Measurements from ENCODE around the gene ASCC2.
"Not testable (repeated sequence)": the region's sequence is repeated elsewhere in the genome, so short reads cannot be mapped to it uniquely, and the experiment has no call there.

Gene ASCC2

DNA sequence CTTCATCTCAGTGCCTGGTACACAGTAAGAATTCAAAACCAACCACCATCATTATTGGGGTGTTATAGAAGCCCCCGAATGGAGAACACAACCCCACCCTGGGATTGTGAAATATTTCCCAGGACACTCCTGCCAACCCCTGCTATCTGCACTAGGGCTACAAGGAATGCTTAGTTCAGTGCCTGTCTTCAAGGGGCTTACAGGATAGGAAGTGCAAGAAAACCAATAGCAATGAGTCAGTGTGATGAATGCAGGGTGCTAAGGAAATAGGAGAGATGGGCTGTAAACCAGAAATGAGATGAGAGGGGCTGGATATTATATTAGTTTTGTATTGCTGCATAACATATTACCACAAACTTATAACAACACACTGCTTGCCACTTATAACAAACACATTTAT is 965 bp upstream of the ASCC2 start:
- no peak for TF ChIP-seq ZNF274 (IDR thresholded peaks at IDR 0.05; ENCODE audit: low read depth, low read length)
- no peak overlapping the region for H3K4me3 ChIP-seq (ENCODE audit: low read length)

DNA sequence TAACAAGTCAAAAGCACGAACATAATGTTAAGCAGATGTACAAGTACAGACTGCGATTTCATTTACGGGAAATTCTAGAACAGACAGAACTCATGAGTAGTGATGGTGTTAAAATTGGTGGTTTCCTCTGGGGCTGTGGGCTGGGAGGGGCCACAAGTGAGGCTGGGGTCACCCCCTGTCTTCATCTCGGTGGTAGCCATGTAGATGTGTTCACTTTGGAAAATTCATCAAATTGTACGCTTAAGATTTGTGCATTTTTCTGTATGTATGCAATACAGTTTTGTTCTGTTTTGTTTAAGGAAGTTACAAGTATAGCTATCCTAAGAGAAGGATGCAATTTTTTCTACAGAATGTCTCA is 504 bp upstream of the ASCC2 start:
- peak overlapping the region; percentile 65 for H3K4me3 ChIP-seq (ENCODE audit: low read length)
- TF ChIP-seq ZNF274 (IDR thresholded peaks at IDR 0.05; ENCODE audit: low read depth, low read length), result no peak

DNA sequence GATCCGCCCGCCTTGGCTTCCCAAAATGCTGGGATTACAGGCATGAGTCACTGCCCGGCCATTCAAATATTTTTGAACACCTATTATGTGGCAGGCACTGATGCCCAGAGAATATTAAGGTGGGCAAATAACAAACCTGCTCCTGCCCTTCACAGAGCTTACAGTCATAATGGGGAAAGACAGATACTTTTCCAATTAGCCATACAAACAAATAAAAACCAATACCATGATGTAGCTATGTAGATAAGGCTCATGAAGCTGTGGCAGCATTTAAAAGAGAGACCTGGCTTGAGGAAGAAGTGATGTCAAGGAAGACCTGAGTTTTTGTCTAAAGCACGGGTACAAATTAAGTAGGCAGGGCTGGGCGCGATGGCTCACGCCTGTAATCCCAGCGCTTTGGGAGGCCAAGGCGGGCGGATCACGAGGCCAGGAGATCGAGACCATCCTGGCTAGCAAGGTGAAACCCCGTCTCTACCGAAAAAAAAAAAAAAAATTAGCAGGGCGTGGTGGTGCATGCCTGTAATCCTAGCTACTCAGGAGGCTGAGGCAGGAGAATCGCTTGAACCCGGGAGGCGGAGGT is 1.2 kb downstream of the ASCC2 start:
- H3K4me3 ChIP-seq (ENCODE audit: low read length), result peak overlapping the region; percentile 96; the same call in 1 of the 2 replicates

DNA sequence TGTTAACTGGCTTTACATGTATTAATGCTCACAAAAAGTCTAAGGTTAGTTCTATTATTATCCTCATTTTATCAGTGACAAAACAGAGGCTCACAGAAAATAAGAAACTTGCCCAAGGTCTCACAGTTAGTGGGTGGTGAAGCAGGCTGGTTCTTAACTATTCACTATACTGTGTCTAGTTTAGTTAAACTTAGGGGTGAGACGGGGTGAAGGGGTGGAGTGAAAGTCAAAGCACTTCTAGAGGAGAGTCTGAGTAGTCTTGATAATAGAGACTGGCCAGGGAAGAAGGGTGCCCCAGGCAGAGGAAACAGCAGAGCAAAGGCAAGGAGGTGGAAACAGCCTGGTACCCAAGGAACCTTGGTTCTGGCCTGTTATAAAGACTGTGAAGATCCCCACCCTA is 4.0 kb downstream of the ASCC2 start:
- no peak overlapping the region for H3K4me3 ChIP-seq (ENCODE audit: low read length)
- no peak for TF ChIP-seq ZNF274 (IDR thresholded peaks at IDR 0.05; ENCODE audit: low read depth, low read length)

DNA sequence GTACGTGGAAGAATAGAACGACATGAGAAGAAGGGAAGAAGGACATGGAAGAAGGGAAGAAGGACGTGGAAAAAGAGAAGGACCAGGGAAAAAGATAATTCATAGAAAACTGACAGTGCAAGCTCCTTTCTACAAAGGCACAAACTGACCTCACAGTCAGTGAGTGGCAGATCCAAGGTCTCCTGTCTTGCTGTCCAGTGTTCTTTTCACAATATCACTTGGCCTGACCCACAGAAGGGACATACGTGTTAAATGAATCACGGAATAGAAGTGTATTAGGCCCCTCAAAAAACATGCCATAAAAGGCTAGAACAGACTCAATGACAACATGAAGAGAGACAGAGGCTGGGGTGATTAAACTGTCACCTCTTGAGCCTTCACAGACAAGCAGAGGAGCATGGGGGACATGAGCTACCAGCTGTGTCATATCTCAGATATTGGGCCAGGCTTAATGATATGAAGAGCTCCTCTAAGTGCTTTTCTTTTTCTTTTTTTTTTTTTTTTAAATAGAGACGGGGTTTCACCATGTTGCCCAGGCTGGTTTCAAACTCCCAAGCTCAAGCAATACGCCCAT is 4.6 kb downstream of the ASCC2 start:
- TF ChIP-seq ZNF274 (IDR thresholded peaks at IDR 0.05; ENCODE audit: low read depth, low read length), result no peak
- H3K4me3 ChIP-seq (ENCODE audit: low read length), result no peak overlapping the region

DNA sequence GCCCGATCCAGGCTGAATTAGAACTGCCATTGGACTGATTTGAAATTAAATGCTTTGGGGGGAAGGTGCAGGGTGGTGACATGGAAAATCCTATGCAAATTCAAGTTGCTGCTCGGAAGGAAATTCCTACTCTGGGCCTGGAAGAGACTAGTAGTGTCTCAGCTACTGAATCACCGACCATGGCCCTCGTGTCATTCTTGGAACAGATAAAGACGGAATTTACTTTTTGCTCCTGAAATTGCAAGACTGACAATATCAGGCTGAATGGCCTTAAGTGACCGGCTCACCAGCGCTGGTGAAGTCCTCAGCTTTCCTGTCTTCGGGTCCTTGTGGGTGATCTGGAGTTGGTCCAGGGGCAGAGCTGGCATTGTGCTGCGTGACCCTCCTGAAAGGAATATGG is 6.1 kb downstream of the ASCC2 start:
- no peak overlapping the region for H3K4me3 ChIP-seq (ENCODE audit: low read length)
- TF ChIP-seq ZNF274 (IDR thresholded peaks at IDR 0.05; ENCODE audit: low read depth, low read length), result no peak

DNA sequence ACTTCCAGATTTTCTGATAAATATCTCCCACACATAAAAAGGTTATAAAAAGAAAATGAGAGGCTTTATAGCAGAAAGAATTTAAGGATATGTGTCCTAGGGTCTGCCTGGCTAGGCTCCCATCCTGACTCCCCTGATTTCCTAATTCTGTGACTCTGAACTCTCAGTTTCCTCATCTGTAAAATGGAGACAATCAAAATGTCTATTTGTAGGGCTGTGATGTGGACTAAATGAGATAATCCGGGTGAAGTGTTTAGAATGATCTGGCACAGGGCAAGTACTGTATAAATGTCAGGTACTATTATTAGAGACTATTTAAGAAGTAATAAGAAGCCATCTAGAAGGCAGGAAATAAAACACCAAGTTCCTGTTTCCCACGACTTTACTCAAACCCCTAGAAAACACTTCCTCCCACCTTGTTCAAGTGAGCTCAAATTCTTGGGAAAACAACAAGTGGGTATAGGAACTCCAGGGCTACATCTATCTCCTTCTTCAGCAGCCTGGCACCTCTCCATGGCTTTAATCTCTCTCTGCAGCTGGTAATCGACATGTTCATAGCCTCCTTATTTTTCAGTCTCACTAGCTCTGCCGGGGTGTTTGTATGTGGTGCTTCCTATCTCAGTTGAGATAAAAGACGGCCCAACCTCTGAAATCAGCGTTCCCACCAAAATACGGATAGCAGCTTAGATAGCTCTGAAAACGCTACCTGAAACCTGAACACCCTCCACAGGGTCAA is 6.7 kb downstream of the ASCC2 start:
- no peak for TF ChIP-seq ZNF274 (IDR thresholded peaks at IDR 0.05; ENCODE audit: low read depth, low read length)
- H3K4me3 ChIP-seq (ENCODE audit: low read length), result no peak overlapping the region

DNA sequence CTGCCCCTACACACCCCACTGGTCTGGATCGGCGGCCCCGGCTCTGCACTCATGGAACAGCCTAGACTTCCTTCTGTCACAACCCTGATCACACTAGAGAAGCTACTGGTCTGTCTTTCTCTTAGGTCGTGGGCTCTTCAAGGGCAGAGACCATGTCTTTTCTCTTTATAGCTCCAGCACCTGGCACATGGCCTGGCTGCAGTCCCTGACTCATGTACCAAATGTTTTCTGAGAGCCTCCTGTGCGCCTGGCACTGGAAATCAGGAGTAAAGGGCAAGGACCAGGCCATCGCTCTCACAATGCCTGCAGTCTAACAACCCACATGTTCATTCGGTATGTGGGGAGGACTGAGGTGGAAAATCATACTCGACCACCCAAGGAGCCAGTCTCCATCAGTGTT is 7.5 kb downstream of the ASCC2 start:
- H3K4me3 ChIP-seq (ENCODE audit: low read length), result no peak overlapping the region
- no peak for TF ChIP-seq ZNF274 (IDR thresholded peaks at IDR 0.05; ENCODE audit: low read depth, low read length)

DNA sequence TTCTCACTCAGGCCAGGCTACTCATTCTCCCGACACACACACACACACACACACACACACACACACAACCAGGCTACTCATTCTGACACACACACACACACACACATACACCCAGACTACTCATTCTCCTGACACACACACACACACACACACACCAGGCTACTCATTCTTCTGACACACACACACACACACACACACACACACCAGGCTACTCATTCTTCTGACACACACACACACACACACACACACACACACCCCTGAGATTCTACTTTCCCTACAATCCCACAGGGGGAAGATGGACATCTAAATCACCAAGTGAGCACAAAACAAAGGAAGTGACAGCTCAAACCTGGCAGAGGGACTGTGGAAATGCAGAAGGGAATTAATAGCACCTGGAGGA is 10.3 kb downstream of the ASCC2 start:
- not testable (repeated sequence) for H3K4me3 ChIP-seq (ENCODE audit: low read length)

DNA sequence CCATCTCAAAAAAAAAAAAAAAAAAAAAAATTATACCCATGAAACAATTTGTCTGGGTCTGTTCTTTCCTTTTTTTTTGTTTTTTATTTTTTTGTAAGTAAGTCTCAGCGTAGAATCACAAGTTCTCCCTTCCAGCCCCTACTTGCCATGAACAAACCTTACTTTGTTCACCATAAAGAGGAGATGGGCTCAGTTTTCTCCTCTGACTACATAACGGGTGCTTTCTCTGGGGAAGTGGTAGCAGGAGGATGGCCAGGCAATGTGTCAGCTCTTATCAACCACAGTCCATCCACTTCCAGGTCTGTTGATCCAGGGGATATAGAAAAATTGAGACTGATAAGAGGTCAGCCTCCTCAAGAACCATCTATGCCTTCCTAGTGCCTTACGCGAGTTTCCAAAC is 11.0 kb downstream of the ASCC2 start:
- no peak overlapping the region for H3K4me3 ChIP-seq (ENCODE audit: low read length)
- no peak for TF ChIP-seq ZNF274 (IDR thresholded peaks at IDR 0.05; ENCODE audit: low read depth, low read length)

DNA sequence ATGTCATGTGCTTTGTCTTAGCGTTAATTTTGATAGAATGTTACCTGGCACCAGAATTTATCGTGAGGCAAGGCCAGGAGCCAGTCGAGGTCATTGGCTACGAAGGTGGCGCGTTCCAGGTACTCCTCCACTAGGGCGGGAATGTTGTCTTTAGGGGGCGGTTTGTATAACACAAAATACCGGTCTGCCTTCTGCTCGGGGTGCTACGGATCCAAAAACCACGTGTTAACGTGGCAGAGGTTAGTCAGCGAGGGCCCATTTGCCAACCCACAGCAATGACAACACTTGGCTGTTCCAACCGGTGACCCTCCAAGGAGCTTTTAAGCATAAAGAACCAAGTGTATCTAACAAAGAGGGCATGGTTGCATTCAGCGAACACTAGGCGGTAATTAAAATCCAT is 12.5 kb downstream of the ASCC2 start:
- H3K4me3 ChIP-seq (ENCODE audit: low read length), result no peak overlapping the region
- no peak for TF ChIP-seq ZNF274 (IDR thresholded peaks at IDR 0.05; ENCODE audit: low read depth, low read length)

DNA sequence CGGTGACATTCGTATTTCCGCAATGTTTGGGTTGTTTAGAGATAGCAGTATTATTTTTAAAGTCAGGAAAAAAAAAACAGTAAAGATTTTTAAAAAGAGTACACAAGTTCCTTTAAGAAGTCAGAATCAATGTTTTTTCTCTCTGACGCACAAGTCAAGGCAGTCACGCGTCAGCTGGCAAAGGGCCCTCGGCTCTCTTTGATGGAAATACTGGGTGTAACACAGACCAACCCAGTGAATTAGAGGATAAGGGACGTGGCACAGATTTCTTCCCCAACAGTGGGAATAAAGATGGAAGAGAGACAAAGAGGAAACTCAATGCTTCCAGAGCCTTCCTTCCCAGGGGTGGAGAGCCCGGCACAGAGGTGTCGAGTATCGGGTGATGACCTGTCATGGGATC is 13.4 kb downstream of the ASCC2 start:
- TF ChIP-seq ZNF274 (IDR thresholded peaks at IDR 0.05; ENCODE audit: low read depth, low read length), result no peak
- H3K4me3 ChIP-seq (ENCODE audit: low read length), result no peak overlapping the region

DNA sequence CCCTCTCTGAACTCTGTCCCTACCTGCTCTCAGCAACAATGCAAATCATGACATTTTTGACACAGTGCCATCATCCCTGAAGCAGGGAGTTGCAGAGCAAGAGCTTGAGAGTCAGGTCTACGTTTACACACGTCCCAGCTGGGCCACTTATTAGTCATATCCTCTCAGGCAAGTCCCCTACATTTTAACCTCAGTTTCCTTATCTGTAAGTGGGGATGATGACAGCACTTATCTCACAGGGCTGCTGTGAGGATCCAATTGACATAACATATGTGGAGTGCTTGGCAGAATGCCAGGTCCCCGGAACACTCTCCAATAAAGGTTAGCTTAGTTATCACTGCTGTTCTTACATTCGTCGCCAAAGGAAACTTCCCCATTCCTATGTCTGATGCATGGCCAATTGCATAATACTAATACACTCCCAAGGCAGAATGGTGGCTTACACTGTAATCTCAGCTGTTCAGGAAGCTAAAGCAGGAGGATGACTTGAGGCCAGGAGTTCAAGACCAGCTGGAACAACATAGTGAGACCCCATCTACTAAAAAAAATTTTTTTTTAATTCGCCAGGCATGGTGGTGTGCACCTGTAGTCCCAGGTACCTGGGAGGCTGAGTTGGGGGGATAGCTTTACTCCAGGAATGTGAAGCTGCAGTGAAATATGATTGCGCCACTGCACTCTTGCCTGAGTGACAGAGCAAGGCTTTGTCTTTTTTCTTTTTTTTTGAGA is 16.6 kb downstream of the ASCC2 start:
- no peak overlapping the region for H3K4me3 ChIP-seq (ENCODE audit: low read length)
- no peak for TF ChIP-seq ZNF274 (IDR thresholded peaks at IDR 0.05; ENCODE audit: low read depth, low read length)

DNA sequence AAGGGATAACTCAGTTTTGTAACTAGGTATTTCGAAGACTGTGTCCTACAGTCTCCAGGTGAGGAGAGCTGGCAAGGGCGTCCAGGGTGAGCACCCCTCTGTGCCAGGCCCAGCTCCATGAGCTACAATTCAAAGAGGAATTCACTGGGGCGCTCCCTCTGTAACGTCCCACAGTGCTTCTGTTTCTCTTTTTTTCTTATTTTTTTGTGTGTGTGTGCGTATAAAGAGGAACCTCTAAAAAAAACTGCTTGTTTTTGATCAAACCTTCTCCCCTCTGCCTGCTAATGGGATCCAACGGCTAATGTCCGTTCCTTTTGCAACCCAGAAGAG is 17.1 kb downstream of the ASCC2 start:
- TF ChIP-seq ZNF274 (IDR thresholded peaks at IDR 0.05; ENCODE audit: low read depth, low read length), result no peak
- no peak overlapping the region for H3K4me3 ChIP-seq (ENCODE audit: low read length)

DNA sequence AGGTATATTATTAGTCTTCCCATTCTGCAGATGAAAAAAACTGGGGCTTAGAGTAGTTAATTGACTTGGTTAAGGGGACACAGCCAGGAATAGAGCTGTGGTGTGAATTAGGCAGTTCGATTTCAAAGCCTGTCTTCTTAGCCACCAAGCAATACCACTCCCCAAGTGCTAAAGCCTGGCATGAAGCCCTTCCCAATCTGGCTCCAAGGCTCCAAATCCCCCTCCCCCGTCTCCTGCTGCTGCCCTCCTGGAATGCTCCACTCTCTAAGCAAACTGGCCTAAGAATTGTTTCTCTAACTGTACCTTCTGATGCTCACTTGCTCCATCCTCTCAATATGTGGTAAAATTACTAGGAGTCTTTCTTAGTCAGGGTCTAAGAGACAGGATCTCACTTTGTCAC is 18.6 kb downstream of the ASCC2 start:
- no peak for TF ChIP-seq ZNF274 (IDR thresholded peaks at IDR 0.05; ENCODE audit: low read depth, low read length)

More for the DNA sequence above, 18.6 kb downstream of the ASCC2 start:
- H3K4me3 ChIP-seq (ENCODE audit: low read length), result no peak overlapping the region
